Adrenal gland (tissue), 5 donors: ENCODE measurements around the gene ARAP2.

Experiments
- POLR2A ChIP-seq, 2 donors: fragments of 450-650 bp; IDR thresholded peaks; one replicate each; pipeline ENCODE4 v1.6.1; 2017; ENCODE audit warnings: antibody characterized with exemption in 2 of 2, mild to moderate bottlenecking in 2 of 2, moderate library complexity in 1 of 2
- TF ChIP-seq, protein P1 (sequence below), 6 experiments: fragments of 450-650 bp in 4 of 6; fragments of 200-600 bp in 2 of 6; sonication (generic) in 1 of 6; IDR thresholded peaks; 1 replicate in 5 of 6; 2 replicates in 1 of 6; pipeline versions ENCODE4 v1.5.1 to v1.8.0; 2016 to 2021; ENCODE audit warnings: antibody characterized with exemption in 6 of 6, mild to moderate bottlenecking in 2 of 6, moderate library complexity in 1 of 6
- donor health status: DM: no; HTN: no; CAD: no.

DNA sequence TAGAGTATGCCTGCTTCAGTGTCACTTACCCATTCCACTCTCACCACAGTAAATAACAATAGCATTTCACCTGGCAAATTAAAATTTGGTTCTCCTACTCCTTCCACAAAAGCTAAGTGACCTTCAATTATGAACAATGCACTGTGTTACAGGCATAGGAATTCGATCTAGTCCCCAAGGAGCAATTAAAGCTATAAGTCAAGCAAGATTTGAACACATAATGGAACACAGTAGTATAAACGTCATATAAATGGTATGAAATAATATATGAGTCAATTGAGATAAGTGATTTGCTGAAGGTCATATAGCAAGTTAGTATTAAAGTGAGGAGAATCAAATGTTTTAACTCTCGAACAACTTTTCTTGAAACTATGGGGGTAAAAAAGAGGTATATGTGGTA, 65.8 kb downstream of the ARAP2 start:
- TF ChIP-seq, protein P1, sequence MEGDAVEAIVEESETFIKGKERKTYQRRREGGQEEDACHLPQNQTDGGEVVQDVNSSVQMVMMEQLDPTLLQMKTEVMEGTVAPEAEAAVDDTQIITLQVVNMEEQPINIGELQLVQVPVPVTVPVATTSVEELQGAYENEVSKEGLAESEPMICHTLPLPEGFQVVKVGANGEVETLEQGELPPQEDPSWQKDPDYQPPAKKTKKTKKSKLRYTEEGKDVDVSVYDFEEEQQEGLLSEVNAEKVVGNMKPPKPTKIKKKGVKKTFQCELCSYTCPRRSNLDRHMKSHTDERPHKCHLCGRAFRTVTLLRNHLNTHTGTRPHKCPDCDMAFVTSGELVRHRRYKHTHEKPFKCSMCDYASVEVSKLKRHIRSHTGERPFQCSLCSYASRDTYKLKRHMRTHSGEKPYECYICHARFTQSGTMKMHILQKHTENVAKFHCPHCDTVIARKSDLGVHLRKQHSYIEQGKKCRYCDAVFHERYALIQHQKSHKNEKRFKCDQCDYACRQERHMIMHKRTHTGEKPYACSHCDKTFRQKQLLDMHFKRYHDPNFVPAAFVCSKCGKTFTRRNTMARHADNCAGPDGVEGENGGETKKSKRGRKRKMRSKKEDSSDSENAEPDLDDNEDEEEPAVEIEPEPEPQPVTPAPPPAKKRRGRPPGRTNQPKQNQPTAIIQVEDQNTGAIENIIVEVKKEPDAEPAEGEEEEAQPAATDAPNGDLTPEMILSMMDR (IDR thresholded peaks at IDR 0.05): no peak
- TF ChIP-seq POLR2A (IDR thresholded peaks at IDR 0.05): no peak
